ENCODE data around the gene KLK13.
A peak's percentile ranks its signal among the peaks of the same experiment; 100 is the strongest.

- TF ChIP-seq CTCF (IDR thresholded peaks at IDR 0.05) (peak; percentile 65 to 81 (median 72)), POLR2A (IDR thresholded peaks at IDR 0.05) (no peak)
Observed at GRCh38 chr19:51016798-51017683, 47.9 kb downstream of the KLK13 start.
